OCI-LY1 (cell line): ENCODE results near the gene FAM210B.

Source experiments
- H2AFZ ChIP-seq: fragments of 200-600 bp; sonication (generic), shearing (Covaris generic); 2 replicates; pipeline ENCODE4 v1.6.0; 2014; ENCODE audit warnings: antibody characterized with exemption, mild to moderate bottlenecking, low read length
- H3F3A ChIP-seq: fragments of 200-600 bp; sonication (generic), shearing (Covaris generic); 2 replicates; pipeline ENCODE4 v1.6.0; 2014; ENCODE audit warnings: mild to moderate bottlenecking, antibody characterized with exemption, low read length, moderate library complexity; ENCODE audit not compliant: insufficient read depth
- H3K27ac ChIP-seq: fragments of 200-600 bp; sonication (generic); 2 replicates; pipeline ENCODE4 v1.5.1; 2014; ENCODE audit warnings: low read length, mixed run types, mild to moderate bottlenecking, low read depth; ENCODE audit not compliant: poor library complexity, severe bottlenecking
- H3K27me3 ChIP-seq: fragments of 200-600 bp; sonication (generic); 2 replicates; pipeline ENCODE4 v1.6.0; 2014; ENCODE audit warnings: antibody characterized with exemption, mild to moderate bottlenecking, low read length, moderate library complexity; ENCODE audit not compliant: insufficient read depth
- H3K36me3 ChIP-seq: fragments of 200-600 bp; sonication (generic); 2 replicates; pipeline ENCODE4 v1.6.1; 2014; ENCODE audit warnings: mild to moderate bottlenecking, antibody characterized with exemption, low read length, moderate library complexity, mixed read lengths; ENCODE audit not compliant: insufficient read depth
- H3K4me1 ChIP-seq: fragments of 200-600 bp; sonication (generic); 2 replicates; pipeline ENCODE4 v1.5.1; 2014; ENCODE audit warnings: mild to moderate bottlenecking, low read length, moderate library complexity; ENCODE audit not compliant: insufficient read depth, severe bottlenecking
- H3K4me2 ChIP-seq: fragments of 200-600 bp; sonication (generic), shearing (Covaris generic); 2 replicates; pipeline ENCODE4 v1.6.1; 2014; ENCODE audit warnings: low read length
- H3K4me3 ChIP-seq: fragments of 200-600 bp; sonication (generic); 2 replicates; pipeline ENCODE4 v1.5.1; 2014; ENCODE audit warnings: low read length, low read depth, mild to moderate bottlenecking, mixed read lengths; ENCODE audit not compliant: poor library complexity, severe bottlenecking
- H3K79me2 ChIP-seq: fragments of 200-600 bp; shearing (Covaris generic); 2 replicates; pipeline ENCODE4 v1.6.1; 2016; ENCODE audit warnings: mixed run types, low read length, mixed read lengths; ENCODE audit not compliant: insufficient read depth
- H3K9ac ChIP-seq: fragments of 200-600 bp; sonication (generic), shearing (Covaris generic); 2 replicates; pipeline ENCODE4 v1.6.1; 2014; ENCODE audit warnings: mild to moderate bottlenecking, low read length, mixed read lengths
- H3K9me2 ChIP-seq: fragments of 200-600 bp; sonication (generic), shearing (Covaris generic); 2 replicates; pipeline ENCODE4 v1.6.1; 2014; ENCODE audit warnings: low read depth, mild to moderate bottlenecking, low read length, mixed read lengths
- H3K9me3 ChIP-seq: fragments of 200-600 bp; shearing (Covaris generic); 2 replicates; pipeline ENCODE4 v1.6.1; 2014; ENCODE audit warnings: low read length, mixed read lengths
- H4K20me1 ChIP-seq: fragments of 200-600 bp; sonication (generic), shearing (Covaris generic); 2 replicates; pipeline ENCODE4 v1.6.0; 2016; ENCODE audit warnings: mild to moderate bottlenecking, low read length; ENCODE audit not compliant: insufficient read depth
- EZH2 ChIP-seq: fragments of 200-600 bp; sonication (generic), shearing (Covaris generic); IDR thresholded peaks from 2 replicates; pipeline ENCODE4 v1.8.0; 2017; ENCODE audit warnings: borderline replicate concordance, mixed run types, mild to moderate bottlenecking, antibody characterized with exemption, low read length, moderate library complexity, mixed read lengths
- TF ChIP-seq, protein P1 (sequence below): fragments of 200-600 bp; sonication (generic), shearing (Covaris generic); IDR thresholded peaks from 2 replicates; pipeline ENCODE4 v1.5.1; 2017; ENCODE audit warnings: mild to moderate bottlenecking, antibody characterized with exemption, low read length, moderate library complexity, mixed read lengths

Gene FAM210B

DNA sequence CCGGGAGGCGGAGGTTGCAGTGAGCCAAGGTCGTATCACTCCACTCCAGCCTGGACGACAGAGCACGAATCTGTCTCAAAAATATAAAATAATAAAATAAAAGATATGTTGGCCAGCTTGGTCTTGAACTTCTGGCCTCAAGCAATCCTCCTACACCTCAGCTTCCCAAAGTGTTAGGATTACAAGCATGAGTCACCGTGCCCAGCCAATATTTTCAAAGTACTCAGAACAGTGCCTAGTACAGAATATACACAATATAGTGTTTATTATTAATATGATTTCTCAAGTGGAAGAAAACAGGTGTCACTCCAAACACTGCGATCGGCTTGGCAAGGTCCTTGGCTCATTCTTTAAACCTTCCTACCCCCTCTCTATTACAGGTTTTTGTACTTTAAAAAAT, 3.1 kb downstream of the FAM210B start:
- H3K9me3 ChIP-seq = no peaks in the 10 kb centered on the region
- H2AFZ ChIP-seq = no peak overlapping the region
- peaks cover 9% of the 10 kb centered on the region for H3K4me1 ChIP-seq
- no peak overlapping the region for H3K4me2 ChIP-seq
- no peaks in the 10 kb centered on the region for H3K27me3 ChIP-seq
- H3K79me2 ChIP-seq = no peaks in the 10 kb centered on the region
- H3K9ac ChIP-seq = no peak overlapping the region
- H4K20me1 ChIP-seq = no peaks in the 10 kb centered on the region
- H3F3A ChIP-seq = no peaks in the 10 kb centered on the region
- no peak overlapping the region for H3K27ac ChIP-seq
- no peaks in the 10 kb centered on the region for H3K9me2 ChIP-seq
- no peaks in the 10 kb centered on the region; the same call in 1 of the 2 replicates for H3K36me3 ChIP-seq
- H3K4me3 ChIP-seq = no peak overlapping the region
- TF ChIP-seq EZH2 = no peak
- TF ChIP-seq, protein P1, sequence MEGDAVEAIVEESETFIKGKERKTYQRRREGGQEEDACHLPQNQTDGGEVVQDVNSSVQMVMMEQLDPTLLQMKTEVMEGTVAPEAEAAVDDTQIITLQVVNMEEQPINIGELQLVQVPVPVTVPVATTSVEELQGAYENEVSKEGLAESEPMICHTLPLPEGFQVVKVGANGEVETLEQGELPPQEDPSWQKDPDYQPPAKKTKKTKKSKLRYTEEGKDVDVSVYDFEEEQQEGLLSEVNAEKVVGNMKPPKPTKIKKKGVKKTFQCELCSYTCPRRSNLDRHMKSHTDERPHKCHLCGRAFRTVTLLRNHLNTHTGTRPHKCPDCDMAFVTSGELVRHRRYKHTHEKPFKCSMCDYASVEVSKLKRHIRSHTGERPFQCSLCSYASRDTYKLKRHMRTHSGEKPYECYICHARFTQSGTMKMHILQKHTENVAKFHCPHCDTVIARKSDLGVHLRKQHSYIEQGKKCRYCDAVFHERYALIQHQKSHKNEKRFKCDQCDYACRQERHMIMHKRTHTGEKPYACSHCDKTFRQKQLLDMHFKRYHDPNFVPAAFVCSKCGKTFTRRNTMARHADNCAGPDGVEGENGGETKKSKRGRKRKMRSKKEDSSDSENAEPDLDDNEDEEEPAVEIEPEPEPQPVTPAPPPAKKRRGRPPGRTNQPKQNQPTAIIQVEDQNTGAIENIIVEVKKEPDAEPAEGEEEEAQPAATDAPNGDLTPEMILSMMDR = no peak

GRCh38 chr20:56362833-56363413, 4.1 kb downstream of the FAM210B start:
- Histone ChIP-seq H3K36me3 (no peaks in the 10 kb centered on the region; the same call in 1 of the 2 replicates), H3K4me2 (no peak overlapping the region), H3K27me3 (no peaks in the 10 kb centered on the region), H3K4me1 (peaks cover 9% of the 10 kb centered on the region), H3K79me2 (no peaks in the 10 kb centered on the region), H3K9ac (no peak overlapping the region), H3K4me3 (no peak overlapping the region), H3K27ac (no peak overlapping the region), H4K20me1 (no peaks in the 10 kb centered on the region), H2AFZ (no peak overlapping the region), H3F3A (no peaks in the 10 kb centered on the region), H3K9me2 (no peaks in the 10 kb centered on the region), H3K9me3 (no peaks in the 10 kb centered on the region)
- no peak for TF ChIP-seq EZH2
- TF ChIP-seq, protein P1 = no peak

GRCh38 chr20:56363491-56363890, 4.7 kb downstream of the FAM210B start:
- Histone ChIP-seq H3K4me3 (no peak overlapping the region), H3K27ac (no peak overlapping the region), H3K9ac (no peak overlapping the region), H4K20me1 (no peaks in the 10 kb centered on the region), H3K9me2 (no peaks in the 10 kb centered on the region), H3K27me3 (no peaks in the 10 kb centered on the region), H3K79me2 (no peaks in the 10 kb centered on the region), H3F3A (no peaks in the 10 kb centered on the region), H3K9me3 (no peaks in the 10 kb centered on the region), H2AFZ (no peak overlapping the region), H3K4me1 (peaks cover 5% of the 10 kb centered on the region), H3K36me3 (no peaks in the 10 kb centered on the region; the same call in 1 of the 2 replicates), H3K4me2 (no peak overlapping the region)
- TF ChIP-seq, protein P1 = no peak
- no peak for TF ChIP-seq EZH2
